Mammary epithelial cell (primary cell): ENCODE results near the gene ADCY2.

ENCODE experiments used
- CTCF ChIP-seq, 2 donors: IDR thresholded peaks in 1 of 2; conservative IDR thresholded peaks in 1 of 2; 2 replicates each; pipeline ENCODE4 v1.5.1; 2011 to 2012; ENCODE audit warnings: inconsistent platforms in 2 of 2, low read length in 2 of 2, mild to moderate bottlenecking in 2 of 2, control low read depth in 1 of 2, low read depth in 1 of 2; ENCODE audit not compliant: insufficient read depth in 1 of 2; ENCODE audit errors: extremely low read depth in 1 of 2
- EZH2 ChIP-seq: IDR thresholded peaks from 2 replicates; pipeline ENCODE4 v1.6.1; 2012; ENCODE audit warnings: low read length, inconsistent platforms, borderline replicate concordance

GRCh38 chr5:7813007-7813406 is 417.1 kb downstream of the ADCY2 start:
- TF ChIP-seq CTCF (conservative IDR thresholded peaks at IDR 0.05 in 1 of 2, IDR thresholded peaks at IDR 0.05 in 1 of 2; ENCODE audit: extremely low read depth in 1 of 2, insufficient read depth in 1 of 2, low read depth in 1 of 2, low read length in 2 of 2), result no peak
- no peak for TF ChIP-seq EZH2
